ENCODE results near the gene BEND5. TPM values are rescaled to one million over a fixed set of nuclear protein-coding genes. Genes with fewer than 3 reads are reported as not detected.

Gene BEND5
- total RNA-seq, 3 donors from 2014 or later (not counting 1 experiment from before 2014, with no cell fraction given) = 1.2 to 5.1 (median 2.6) TPM

- ATAC-seq = no peak
- H3K9me3 Mint-ChIP-seq = no peaks in the 10 kb centered on the region
- peaks cover 0 to 2% of the 10 kb centered on the region in 2 donors for H3K27me3 Mint-ChIP-seq (ENCODE audit: low read depth in 2 of 2)
- Histone ChIP-seq H3K27ac (ENCODE audit: low read length) (no peak overlapping the region), H3K36me3 (ENCODE audit: control insufficient read depth, insufficient read depth, low read length) (no peaks in the 10 kb centered on the region), H3K27me3 (ENCODE audit: control insufficient read depth, insufficient read depth, low read length) (no peaks in the 10 kb centered on the region), H3K4me3 (ENCODE audit: low read length) (no peak overlapping the region), H3K4me1 (ENCODE audit: control insufficient read depth, insufficient read depth, low read length) (no peaks in the 10 kb centered on the region), H3K9me3 (ENCODE audit: control insufficient read depth, insufficient read depth, low read length) (no peaks in the 10 kb centered on the region)
- H3K4me1 Mint-ChIP-seq = no peaks in the 10 kb centered on the region
- no peak for DNase-seq
- WGBS (ENCODE audit: insufficient coverage) = 98% methylated on average over 4 of the region's 4 CpGs
- TF ChIP-seq CTCF (IDR thresholded peaks at IDR 0.05) = no peak
- H3K27ac Mint-ChIP-seq = no peak overlapping the region
- H3K4me3 Mint-ChIP-seq = no peak overlapping the region
- no peaks in the 10 kb centered on the region for H3K36me3 Mint-ChIP-seq
- intact Hi-C loops (cut with micrococcal nuclease) = no loop called here
These were observed 92.3 kb downstream of the BEND5 start for GRCh38 chr1:48684381-48684780.

- 90% methylated on average over 3 of the region's 3 CpGs for WGBS (ENCODE audit: insufficient coverage)
- intact Hi-C loops (cut with micrococcal nuclease) = no loop called here
- no peak for TF ChIP-seq CTCF (IDR thresholded peaks at IDR 0.05)
- H3K4me3 ChIP-seq (ENCODE audit: low read length) = no peak overlapping the region
- H3K4me1 Mint-ChIP-seq = no peaks in the 10 kb centered on the region
- H3K4me1 ChIP-seq (ENCODE audit: control insufficient read depth, insufficient read depth, low read length) = no peaks in the 10 kb centered on the region
- no peaks in the 10 kb centered on the region for H3K27me3 ChIP-seq (ENCODE audit: control insufficient read depth, insufficient read depth, low read length)
- no peaks in the 10 kb centered on the region for H3K9me3 ChIP-seq (ENCODE audit: control insufficient read depth, insufficient read depth, low read length)
- H3K36me3 Mint-ChIP-seq = no peaks in the 10 kb centered on the region
- peaks cover 0 to 2% of the 10 kb centered on the region in 2 donors for H3K27me3 Mint-ChIP-seq (ENCODE audit: low read depth in 2 of 2)
- DNase-seq (no peak), ATAC-seq (no peak)
- H3K9me3 Mint-ChIP-seq = no peaks in the 10 kb centered on the region
- H3K4me3 Mint-ChIP-seq = no peak overlapping the region
- H3K36me3 ChIP-seq (ENCODE audit: control insufficient read depth, insufficient read depth, low read length) = no peaks in the 10 kb centered on the region
- no peak overlapping the region for H3K27ac Mint-ChIP-seq
- H3K27ac ChIP-seq (ENCODE audit: low read length) = no peak overlapping the region
These were observed 92.9 kb downstream of the BEND5 start for GRCh38 chr1:48683839-48684238.

GRCh38 chr1:48681476-48682305, 95.0 kb downstream of the BEND5 start:
- H3K27ac ChIP-seq (ENCODE audit: low read length) = no peak overlapping the region
- no peaks in the 10 kb centered on the region for H3K27me3 ChIP-seq (ENCODE audit: control insufficient read depth, insufficient read depth, low read length)
- H3K4me3 ChIP-seq (ENCODE audit: low read length) = no peak overlapping the region
- H3K4me3 Mint-ChIP-seq = no peak overlapping the region
- TF ChIP-seq CTCF (IDR thresholded peaks at IDR 0.05) = no peak
- H3K9me3 Mint-ChIP-seq = no peaks in the 10 kb centered on the region
- DNase-seq (no peak), ATAC-seq (no peak)
- H3K36me3 Mint-ChIP-seq = no peaks in the 10 kb centered on the region
- H3K4me1 Mint-ChIP-seq = no peaks in the 10 kb centered on the region
- H3K9me3 ChIP-seq (ENCODE audit: control insufficient read depth, insufficient read depth, low read length) = no peaks in the 10 kb centered on the region
- WGBS (ENCODE audit: insufficient coverage) = 88% methylated on average over 4 of the region's 4 CpGs
- no peaks in the 10 kb centered on the region for H3K4me1 ChIP-seq (ENCODE audit: control insufficient read depth, insufficient read depth, low read length)
- peaks cover 0 to 2% of the 10 kb centered on the region in 2 donors for H3K27me3 Mint-ChIP-seq (ENCODE audit: low read depth in 2 of 2)
- H3K27ac Mint-ChIP-seq = no peak overlapping the region
- intact Hi-C loops (cut with micrococcal nuclease) = no loop called here
- no peaks in the 10 kb centered on the region for H3K36me3 ChIP-seq (ENCODE audit: control insufficient read depth, insufficient read depth, low read length)

Measured in natural killer cell (primary cell).